T-helper 1 cell treated with Interleukin-12 subunit alpha and Interleukin-12 subunit beta and Interleukin-4 antibody, amounts not matched to agents 30 μg/mL and 1 μg/mL, for 36 hours (primary cell): ENCODE measurements around the gene KRTAP19-2.

Source experiments
- H3K27ac Mint-ChIP-seq: one replicate; pipeline ENCODE4 v1.8.0; 2021; ENCODE audit warnings: mild to moderate bottlenecking, mixed read lengths
- H3K27me3 Mint-ChIP-seq: one replicate; pipeline ENCODE4 v1.8.0; 2021; ENCODE audit warnings: low read depth, mixed read lengths
- H3K36me3 Mint-ChIP-seq: one replicate; pipeline ENCODE4 v1.8.0; 2021; ENCODE audit warnings: low read depth, mixed read lengths
- H3K4me1 Mint-ChIP-seq: one replicate; pipeline ENCODE4 v1.8.0; 2021; ENCODE audit warnings: low read depth, mixed read lengths
- H3K4me3 Mint-ChIP-seq: one replicate; pipeline ENCODE4 v1.8.0; 2021; ENCODE audit warnings: mild to moderate bottlenecking, moderate library complexity, mixed read lengths
- H3K9me3 Mint-ChIP-seq: one replicate; pipeline ENCODE4 v1.8.0; 2021; ENCODE audit warnings: mixed read lengths

The KRTAP19-2 gene

DNA sequence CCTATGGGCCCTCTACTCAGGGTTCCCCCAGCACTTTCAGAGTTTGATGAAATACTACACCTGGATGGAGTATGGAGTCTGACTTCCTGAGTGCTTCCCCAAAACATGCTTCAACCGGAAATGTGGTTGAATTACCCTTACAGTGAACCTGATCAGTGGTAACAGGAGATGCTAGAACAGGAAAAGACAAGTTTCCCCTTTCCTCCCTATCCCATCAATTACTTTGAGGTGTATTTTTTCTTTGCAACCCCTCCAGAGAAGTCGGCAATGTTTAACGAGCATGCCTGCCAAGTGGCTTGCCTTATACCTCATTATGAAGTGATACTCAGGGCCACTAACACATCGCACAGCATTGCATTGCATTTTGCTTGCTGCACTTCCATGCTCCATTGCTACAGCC is 40.2 kb downstream of the KRTAP19-2 start:
- no peaks in the 10 kb centered on the region for H3K36me3 Mint-ChIP-seq
- H3K9me3 Mint-ChIP-seq, result no peaks in the 10 kb centered on the region
- H3K4me3 Mint-ChIP-seq, result no peak overlapping the region
- no peaks in the 10 kb centered on the region for H3K27me3 Mint-ChIP-seq
- H3K4me1 Mint-ChIP-seq, result no peaks in the 10 kb centered on the region
- no peak overlapping the region for H3K27ac Mint-ChIP-seq

DNA sequence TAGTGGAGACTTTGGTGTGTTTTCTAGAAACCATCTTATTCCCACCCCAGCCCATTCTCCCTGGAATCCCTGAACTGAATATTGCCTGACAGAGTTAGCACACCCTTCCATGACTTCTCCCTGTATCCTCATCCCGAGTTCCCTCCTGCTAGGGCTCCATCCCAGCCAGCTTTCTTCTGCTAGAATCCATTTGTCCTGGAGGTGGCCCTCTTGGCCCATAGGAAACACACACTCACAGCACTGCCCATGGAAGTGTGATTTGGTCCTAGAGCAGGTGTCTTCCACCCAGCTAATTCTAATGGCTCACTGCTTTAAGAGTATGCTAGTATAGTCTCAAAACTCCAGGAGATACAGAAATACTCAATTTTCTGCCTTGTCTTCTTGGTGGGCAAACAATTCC is 43.0 kb downstream of the KRTAP19-2 start:
- no peaks in the 10 kb centered on the region for H3K4me1 Mint-ChIP-seq
- H3K9me3 Mint-ChIP-seq, result no peaks in the 10 kb centered on the region
- no peaks in the 10 kb centered on the region for H3K36me3 Mint-ChIP-seq
- H3K27me3 Mint-ChIP-seq, result no peaks in the 10 kb centered on the region
- no peak overlapping the region for H3K4me3 Mint-ChIP-seq
- H3K27ac Mint-ChIP-seq, result no peak overlapping the region

GRCh38 chr21:30443226-30443625 is 44.0 kb downstream of the KRTAP19-2 start:
- H3K4me3 Mint-ChIP-seq, result no peak overlapping the region
- no peaks in the 10 kb centered on the region for H3K36me3 Mint-ChIP-seq
- no peak overlapping the region for H3K27ac Mint-ChIP-seq
- no peaks in the 10 kb centered on the region for H3K9me3 Mint-ChIP-seq
- no peaks in the 10 kb centered on the region for H3K4me1 Mint-ChIP-seq
- no peaks in the 10 kb centered on the region for H3K27me3 Mint-ChIP-seq

DNA sequence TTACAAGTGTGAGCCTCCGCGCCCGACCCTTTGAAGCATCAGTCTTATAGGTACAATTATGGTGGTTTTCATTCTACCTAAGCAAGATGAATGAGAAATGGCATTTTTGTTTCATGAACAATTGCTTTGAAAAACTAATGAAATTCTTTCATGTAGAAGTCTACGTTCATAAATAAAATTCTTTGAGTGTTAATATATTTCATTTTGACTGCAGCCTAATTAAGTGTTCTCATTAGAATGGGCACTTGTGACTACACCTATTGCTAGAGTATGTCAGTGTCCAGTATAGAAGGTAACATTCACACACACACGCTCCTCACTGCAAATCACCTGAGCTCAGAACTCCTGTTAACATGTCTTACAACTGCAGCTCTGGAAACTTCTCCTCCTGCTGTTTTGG is 47.3 kb downstream of the KRTAP19-2 start, which contains the start of gene KRTAP15-1:
KRTAP15-1 (plus strand) TSS at position 301 of the 400 bp plus-strand sequence; CDS start at position 354, 53 bp downstream.
- Mint-ChIP-seq H3K27me3 (no peaks in the 10 kb centered on the region), H3K36me3 (no peaks in the 10 kb centered on the region), H3K4me3 (no peak within 1 kb of the TSS), H3K27ac (no peak within 1 kb of the TSS), H3K9me3 (no peaks in the 10 kb centered on the region), H3K4me1 (no peaks in the 10 kb centered on the region)
